Glutamatergic neuron (in vitro differentiated cells): ENCODE measurements around the gene CHST11. TPM values are rescaled to one million over a fixed set of nuclear protein-coding genes. Genes with fewer than 3 reads are reported as not detected.

Source experiments
- DNase-seq: peaks from one replicate; pipeline ENCODE4 v3.0.0; 2022
- H3K27ac Mint-ChIP-seq: one replicate; pipeline ENCODE4 v1.8.0; 2020; ENCODE audit warnings: mild to moderate bottlenecking, mixed read lengths, inconsistent platforms; ENCODE audit not compliant: unreplicated experiment
- H3K27me3 Mint-ChIP-seq: one replicate; pipeline ENCODE4 v1.8.0; 2020; ENCODE audit warnings: mild to moderate bottlenecking, moderate library complexity, mixed read lengths, inconsistent platforms; ENCODE audit not compliant: unreplicated experiment
- H3K36me3 Mint-ChIP-seq: one replicate; pipeline ENCODE4 v1.8.0; 2020; ENCODE audit warnings: mild to moderate bottlenecking, mixed read lengths, inconsistent platforms; ENCODE audit not compliant: unreplicated experiment
- H3K4me1 Mint-ChIP-seq: one replicate; pipeline ENCODE4 v1.8.0; 2020; ENCODE audit warnings: mild to moderate bottlenecking, low read depth, mixed read lengths, inconsistent platforms; ENCODE audit not compliant: unreplicated experiment
- H3K4me3 Mint-ChIP-seq: one replicate; pipeline ENCODE4 v1.8.0; 2020; ENCODE audit warnings: mild to moderate bottlenecking, mixed read lengths, inconsistent platforms; ENCODE audit not compliant: unreplicated experiment
- H3K9me3 Mint-ChIP-seq: one replicate; pipeline ENCODE4 v1.8.0; 2020; ENCODE audit warnings: mild to moderate bottlenecking, moderate library complexity, mixed read lengths, inconsistent platforms; ENCODE audit not compliant: unreplicated experiment
- CTCF ChIP-seq: fragments of 200-600 bp; sonication (generic); IDR thresholded peaks from one replicate; pipeline ENCODE4 v1.5.0; 2021; ENCODE audit not compliant: partially characterized antibody, unreplicated experiment
- total RNA-seq: library from RNA; stranded (reverse); fragmentation: NEBNext Ultra II Directional; extraction: Animal tissue kit (Norgen Biotek cat#: 25700); gene quantifications from one replicate; pipeline ENCODE4 v1.2.1, GENCODE V29; 2021; ENCODE audit not compliant: unreplicated experiment

CHST11 gene
- total RNA-seq, 1 donor from 2014 or later = 11.5 TPM

- Mint-ChIP-seq H3K27me3 (peaks cover 4% of the 10 kb centered on the region), H3K9me3 (no peaks in the 10 kb centered on the region), H3K4me1 (peaks cover 11% of the 10 kb centered on the region), H3K36me3 (no peaks in the 10 kb centered on the region), H3K4me3 (no peak overlapping the region), H3K27ac (no peak overlapping the region)
- DNase-seq = no peak
- no peak for TF ChIP-seq CTCF
Measured at GRCh38 chr12:104583301-104583700, 126.6 kb downstream of the CHST11 start.

DNA sequence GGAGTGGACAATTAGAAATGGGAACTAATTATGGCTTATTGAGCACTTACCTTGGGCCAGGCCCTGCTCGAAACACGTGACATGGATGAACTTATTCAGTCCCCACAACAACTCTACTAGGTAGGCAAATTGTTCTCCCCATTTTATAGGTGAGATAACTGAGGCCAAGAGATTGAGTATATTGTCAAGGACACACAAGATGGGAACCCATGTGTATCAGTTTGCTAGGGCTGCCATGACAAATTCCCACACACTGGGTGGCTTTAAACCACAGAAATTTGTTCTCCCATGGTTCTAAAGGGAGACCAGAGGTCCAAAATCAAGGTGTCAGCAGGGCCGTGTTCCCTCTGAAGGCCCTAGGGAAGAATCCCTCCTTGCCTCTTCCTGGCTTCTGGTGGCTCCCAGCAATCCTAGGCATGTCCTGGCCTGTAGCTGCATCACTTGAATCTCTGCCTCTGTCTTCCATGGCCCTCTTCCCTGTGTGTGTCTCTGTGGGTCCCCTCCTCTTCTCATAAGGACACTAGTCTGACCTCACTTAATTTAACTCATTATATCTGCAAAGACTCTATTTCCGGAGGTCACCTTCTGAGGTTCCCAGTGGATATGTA lies 128.8 kb downstream of the CHST11 start:
- no peak for DNase-seq
- Mint-ChIP-seq H3K36me3 (no peaks in the 10 kb centered on the region), H3K27me3 (peaks cover 6% of the 10 kb centered on the region), H3K9me3 (peaks cover 6% of the 10 kb centered on the region), H3K27ac (no peak overlapping the region), H3K4me1 (peaks cover 9% of the 10 kb centered on the region), H3K4me3 (no peak overlapping the region)
- no peak for TF ChIP-seq CTCF

DNA sequence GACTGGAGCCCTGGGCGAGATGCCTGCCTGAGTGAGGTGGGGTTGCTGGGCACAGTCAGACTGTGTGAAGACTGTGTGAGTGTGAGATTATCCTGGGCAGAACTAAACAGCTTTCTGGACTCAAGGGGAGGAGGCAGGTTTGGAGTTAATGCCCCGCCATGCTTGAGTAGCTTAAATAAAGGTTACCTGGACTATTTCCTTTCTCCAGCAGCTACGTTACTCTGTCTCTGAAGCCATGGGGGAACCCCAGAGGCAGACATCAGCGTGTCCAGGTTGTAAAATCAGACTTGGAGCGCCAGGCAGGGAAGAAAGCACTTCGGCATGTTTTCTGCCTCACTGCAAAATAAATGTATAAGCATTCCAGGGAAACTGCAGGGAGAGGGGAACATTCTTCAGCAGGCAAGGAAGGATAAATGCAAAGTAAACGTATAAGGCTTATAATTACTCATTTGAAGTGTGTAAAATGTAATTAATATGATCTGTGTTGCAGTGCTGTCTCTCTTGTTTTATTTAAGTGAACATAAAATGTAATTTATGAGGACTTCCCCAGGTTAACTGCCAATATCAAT lies 129.7 kb downstream of the CHST11 start:
- Mint-ChIP-seq H3K9me3 (peaks cover 6% of the 10 kb centered on the region), H3K27me3 (peaks cover 3% of the 10 kb centered on the region), H3K4me1 (peaks cover 9% of the 10 kb centered on the region), H3K4me3 (no peak overlapping the region), H3K36me3 (no peaks in the 10 kb centered on the region), H3K27ac (no peak overlapping the region)
- DNase-seq = no peak
- TF ChIP-seq CTCF = no peak

GRCh38 chr12:104588047-104588920 lies 131.5 kb downstream of the CHST11 start:
- Mint-ChIP-seq H3K4me1 (peaks cover 6% of the 10 kb centered on the region), H3K4me3 (no peak overlapping the region), H3K27ac (no peak overlapping the region), H3K27me3 (peaks cover 2% of the 10 kb centered on the region), H3K36me3 (no peaks in the 10 kb centered on the region), H3K9me3 (peaks cover 6% of the 10 kb centered on the region)
- TF ChIP-seq CTCF = no peak
- DNase-seq = no peak
